GM12878 (cell line): ENCODE measurements around the gene HEXB. TPM values are rescaled to one million over a fixed set of nuclear protein-coding genes. Genes with fewer than 3 reads are reported as not detected.
A peak's percentile ranks its signal among the peaks of the same experiment; 100 is the strongest.

Experiments used
- ATAC-seq: fragments of 200-7000 bp; cut with Tn5 transposase; 3 replicates; pipeline ENCODE4 v1.9.1; 2020; ENCODE audit warnings: mild to moderate bottlenecking, moderate library complexity
- BruUV-seq: library from RNA; stranded (reverse); fragments of 400-500 nt; replicated peaks from 2 replicates; lab custom pipeline; 2021; lab: Mats Ljungman, UMichigan
- CTCF ChIA-PET: fragments of 300-600 bp; sonication (Branson Sonifier 250); formaldehyde crosslinking; extraction: SDS; loops from one replicate; lab custom pipeline; 2021; ENCODE audit warnings: inconsistent platforms; lab: Yijun Ruan, JAX
- POLR2A ChIA-PET: fragments of 350-600 bp; formaldehyde crosslinking; extraction: SDS; loops from one replicate; lab custom pipeline; 2021; ENCODE audit warnings: inconsistent platforms; lab: Charles Lee
- RAD21 ChIA-PET: fragments of 300-600 bp; sonication (Branson Sonifier 250); formaldehyde crosslinking; loops from one replicate; lab custom pipeline; 2023; ENCODE audit warnings: antibody characterized with exemption; ENCODE audit not compliant: unreplicated experiment; lab: Charles Lee
- SMC1A ChIA-PET: fragments of 300-600 bp; sonication (Branson Sonifier 250); formaldehyde crosslinking; loops from one replicate; lab custom pipeline; 2023; ENCODE audit not compliant: unreplicated experiment, uncharacterized antibody; lab: Charles Lee
- DNase-seq: peaks from one replicate; pipeline ENCODE4 v3.0.0-alpha.2; 2011; ENCODE audit warnings: low read depth, low spot score
- FAIRE-seq: peaks from 3 replicates; lab custom pipeline; 2011; peaks lifted over from hg19 to GRCh38; lab: Jason Lieb, UNC
- H2AFZ ChIP-seq: 2 replicates; pipeline ENCODE4 v1.6.0; 2011; ENCODE audit warnings: low read depth, low read length, control low read depth; ENCODE audit not compliant: control insufficient read depth
- H3K27ac ChIP-seq: 2 replicates; pipeline ENCODE4 v1.5.1; 2011; ENCODE audit warnings: control low read depth; ENCODE audit not compliant: control insufficient read depth, insufficient read depth
- H3K27me3 ChIP-seq, 2 experiments: replicated peaks in 1 of 2; 2 replicates each; pipeline versions ENCODE4 v1.6.0 to v1.6.1; 2011; ENCODE audit warnings: low read length in 1 of 2; ENCODE audit not compliant: control insufficient read depth in 2 of 2, insufficient read depth in 2 of 2
- H3K36me3 ChIP-seq, 2 experiments: 2 replicates each; pipeline ENCODE4 v1.5.1; 2011; ENCODE audit warnings: low read length in 1 of 2; ENCODE audit not compliant: control insufficient read depth in 2 of 2, insufficient read depth in 2 of 2
- H3K4me1 ChIP-seq: 2 replicates; pipeline ENCODE4 v1.6.1; 2011; ENCODE audit warnings: mild to moderate bottlenecking, low read length, moderate library complexity, mixed read lengths; ENCODE audit not compliant: control insufficient read depth, insufficient read depth
- H3K4me2 ChIP-seq: 2 replicates; pipeline ENCODE4 v1.6.0; 2011; ENCODE audit warnings: control low read depth; ENCODE audit not compliant: control insufficient read depth, insufficient read depth
- H3K4me3 ChIP-seq: fragments of 200-600 bp; sonication (generic); 2 replicates; pipeline ENCODE4 v1.5.1; 2016
- H3K79me2 ChIP-seq: 2 replicates; pipeline ENCODE4 v1.6.0; 2011; ENCODE audit warnings: low read length; ENCODE audit not compliant: control insufficient read depth, insufficient read depth
- H3K9ac ChIP-seq: 2 replicates; pipeline ENCODE4 v1.8.0; 2011; ENCODE audit warnings: low read length, control low read depth, mixed read lengths; ENCODE audit not compliant: control insufficient read depth, insufficient read depth
- H3K9me3 ChIP-seq: replicated peaks from 3 replicates; pipeline ENCODE4 v1.5.1; 2011; ENCODE audit warnings: mild to moderate bottlenecking, low read length; ENCODE audit not compliant: control insufficient read depth, insufficient read depth
- H4K20me1 ChIP-seq: 2 replicates; pipeline ENCODE4 v1.6.0; 2011; ENCODE audit not compliant: control insufficient read depth, insufficient read depth
- DPF2 ChIP-seq: fragments of 450-650 bp; IDR thresholded peaks from 2 replicates; pipeline ENCODE4 v1.6.1; 2017; ENCODE audit warnings: mild to moderate bottlenecking
- E2F8 ChIP-seq: fragments of 450-650 bp; IDR thresholded peaks from 2 replicates; pipeline ENCODE4 v1.6.1; 2018; ENCODE audit warnings: mild to moderate bottlenecking, low read depth, moderate library complexity; ENCODE audit not compliant: partially characterized antibody
- FOXK2 ChIP-seq: fragments of 450-650 bp; IDR thresholded peaks from 2 replicates; pipeline ENCODE4 v1.6.1; 2017; ENCODE audit warnings: mild to moderate bottlenecking, moderate library complexity
- IKZF1 ChIP-seq: fragments of 450-650 bp; conservative IDR thresholded peaks from 2 replicates; pipeline ENCODE4 v1.6.1; 2017; ENCODE audit warnings: antibody characterized with exemption, mild to moderate bottlenecking
- IKZF2 ChIP-seq, 2 experiments: fragments of 450-650 bp; IDR thresholded peaks; 2 replicates each; pipeline ENCODE4 v1.6.1; 2017; ENCODE audit warnings: mild to moderate bottlenecking in 2 of 2, moderate library complexity in 2 of 2
- NKRF ChIP-seq: fragments of 450-650 bp; conservative IDR thresholded peaks from 2 replicates; pipeline ENCODE4 v1.6.1; 2017; ENCODE audit warnings: mild to moderate bottlenecking, moderate library complexity
- NR2C2 ChIP-seq: IDR thresholded peaks from 2 replicates; pipeline ENCODE4 v1.6.1; 2011; ENCODE audit warnings: borderline replicate concordance, low read depth; ENCODE audit not compliant: control insufficient read depth, insufficient read length
- NRF1 ChIP-seq: conservative IDR thresholded peaks from 2 replicates; pipeline ENCODE4 v1.6.1; 2011; ENCODE audit warnings: mild to moderate bottlenecking, low read depth, low read length, improper control_type of control experiment
- PAX8 ChIP-seq: fragments of 450-650 bp; IDR thresholded peaks from 2 replicates; pipeline ENCODE4 v1.6.1; 2017; ENCODE audit warnings: mild to moderate bottlenecking, moderate library complexity
- PKNOX1 ChIP-seq: fragments of 450-650 bp; IDR thresholded peaks from 2 replicates; pipeline ENCODE4 v1.6.1; 2016; ENCODE audit warnings: mild to moderate bottlenecking
- RAD51 ChIP-seq: fragments of 450-650 bp; IDR thresholded peaks from 2 replicates; pipeline ENCODE4 v1.6.1; 2016; ENCODE audit warnings: moderate library complexity, mild to moderate bottlenecking, inconsistent platforms
- ZBTB40 ChIP-seq: fragments of 450-650 bp; IDR thresholded peaks from 2 replicates; pipeline ENCODE4 v1.6.1; 2016; ENCODE audit warnings: mild to moderate bottlenecking, moderate library complexity, borderline replicate concordance
- WGBS: methylation state at CpG from one replicate; pipeline ENCODE4 v1.1.6; 2016; ENCODE audit warnings: low lambda C conversion rate; ENCODE audit not compliant: insufficient replicate concordance, insufficient coverage; ENCODE audit errors: missing lambda C conversion rate; 5-methylcytosine and 5-hydroxymethylcytosine counted together
- in situ Hi-C: fragments of 300-500 bp; cut with MboI; formaldehyde crosslinking; loops from 9 replicates; pipeline ENCODE4 v1.14.3; 2018; ENCODE audit warnings: mixed read lengths
- intact Hi-C: fragments of 100-400 bp; cut with micrococcal nuclease; formaldehyde crosslinking; loops from one replicate; pipeline ENCODE4 v1.14.2; 2022; ENCODE audit not compliant: unreplicated experiment
- polyA plus RNA-seq, 11 experiments: library from polyadenylated mRNA; depleted of rRNA in 4 of 11; unstranded in 6 of 11; stranded (reverse) in 5 of 11; fragments of >200 nt; fragmentation: Nextera tagmentation in 4 of 11; fragmentation: Illumina TruSeq in 1 of 11; extraction: Ambion mirVana in 4 of 11; extraction: Trizol in 1 of 11; gene quantifications; 1 replicate in 1 of 11; 2 replicates in 10 of 11; pipeline versions ENCODE4 v1.2.1 to v1.2.3, GENCODE V29; 2011 to 2016; ENCODE audit warnings: inconsistent platforms in 2 of 11, missing spikeins in 2 of 11, low read depth in 1 of 11
- total RNA-seq, 4 experiments: library from RNA; depleted of rRNA in 3 of 4; stranded (reverse); fragments of >200 nt in 3 of 4; fragmentation: Illumina TruSeq in 1 of 4; extraction: Trizol in 1 of 4; gene quantifications; 2 replicates each; pipeline versions ENCODE4 v1.2.1 to v1.2.3, GENCODE V29; 2013 to 2021

The HEXB gene
- total and polyA plus RNA-seq, 10 of the 15 experiments (the other 5 are each of a cell fraction or from before 2014, with no cell fraction given) = 13.5 to 76.0 (median 42.6) TPM

- in situ Hi-C loops = no loop called here
- ATAC-seq = peak; percentile 44
- H3K27ac ChIP-seq = no peak overlapping the region
- TF ChIP-seq FOXK2 (no peak), NRF1 (no peak), E2F8 (no peak), NKRF (peak; percentile 28; the same call in 1 of the 2 replicates), DPF2 (no peak), IKZF1 (0 out of 2 replicates have a peak, but pooled peaks have one; percentile 13), PAX8 (no peak), NR2C2 (no peak), ZBTB40 (no peak), PKNOX1 (no peak), IKZF2 (IDR thresholded peaks at IDR 0.05) (peak; percentile 6 to 32; a peak in 2 of 4 replicates), RAD51 (peak; percentile 65)
Observed at GRCh38 chr5:74640954-74641734, 43.9 kb upstream of the HEXB start.

More at GRCh38 chr5:74640954-74641734, 43.9 kb upstream of the HEXB start:
- H3K4me1 ChIP-seq = peaks cover 9% of the 10 kb centered on the region
- no peaks in the 10 kb centered on the region for H3K9me3 ChIP-seq
- H3K27me3 ChIP-seq = no peaks in the 10 kb centered on the region; a peak in 1 of 4 replicates
- CTCF ChIA-PET = interaction anchor here (0.7 to 5.6 kb wide), 41 partner anchors 8 to 978 kb away, joined by 3 to 65 read pairs (median 4); no protein-coding TSS in a partner anchor
- FAIRE-seq (no peak), DNase-seq (no peak)
- intact Hi-C loops = loop anchor here (1.0 to 10.0 kb wide), 5 partner anchors 10 to 606 kb away; no protein-coding TSS in a partner anchor
- peaks cover 43% of the 10 kb centered on the region for H3K79me2 ChIP-seq
- SMC1A ChIA-PET = interaction anchor here (0.8 to 8.1 kb wide), 22 partner anchors 10 to 739 kb away, joined by 3 to 71 read pairs (median 6); no protein-coding TSS in a partner anchor
- BruUV-seq = no TSS peak
- POLR2A ChIA-PET = interaction anchor here (0.5 to 2.0 kb wide), 6 partner anchors 8 to 739 kb away, joined by 3 to 6 read pairs (median 3); no protein-coding TSS in a partner anchor
- H3K4me3 ChIP-seq = peak overlapping the region; percentile 92
- H2AFZ ChIP-seq = peak overlapping the region; percentile 69
- RAD21 ChIA-PET = interaction anchor here (0.6 to 5.5 kb wide), 31 partner anchors 8 to 742 kb away, joined by 3 to 45 read pairs (median 4); no protein-coding TSS in a partner anchor
- H3K36me3 ChIP-seq = no peaks in the 10 kb centered on the region; a peak in 1 of 4 replicates
- no peaks in the 10 kb centered on the region for H4K20me1 ChIP-seq
- WGBS = under 1% methylated on average over 46 of the region's 47 CpGs
- peak overlapping the region; percentile 24 for H3K9ac ChIP-seq
- peak overlapping the region; percentile 87 for H3K4me2 ChIP-seq
